Subcutaneous abdominal adipose tissue (tissue), 5 donors: ENCODE measurements around the gene NRG3.

Experiments
- H3K27ac ChIP-seq: one replicate; pipeline ENCODE4 v1.7.0; 2013; ENCODE audit warnings: low read depth, mild to moderate bottlenecking, inconsistent platforms, low read length, moderate library complexity
- H3K27me3 ChIP-seq, 5 donors: one replicate each; pipeline ENCODE4 v1.7.0; 2013; ENCODE audit warnings: low read length in 5 of 5, inconsistent platforms in 1 of 5; ENCODE audit not compliant: control insufficient read depth in 5 of 5, insufficient read depth in 4 of 5
- H3K36me3 ChIP-seq, 5 donors: one replicate each; pipeline ENCODE4 v1.7.0; 2013; ENCODE audit warnings: low read length in 5 of 5; ENCODE audit not compliant: control insufficient read depth in 5 of 5, insufficient read depth in 5 of 5
- H3K4me1 ChIP-seq, 5 donors: one replicate each; pipeline ENCODE4 v1.7.0; 2013; ENCODE audit warnings: low read length in 5 of 5, mild to moderate bottlenecking in 3 of 5, moderate library complexity in 1 of 5; ENCODE audit not compliant: control insufficient read depth in 5 of 5, insufficient read depth in 5 of 5
- H3K4me3 ChIP-seq, 5 donors: one replicate each; pipeline ENCODE4 v1.7.0; 2013; ENCODE audit warnings: low read length in 5 of 5, low read depth in 1 of 5
- H3K9ac ChIP-seq, 5 donors: one replicate each; pipeline ENCODE4 v1.7.0; 2013; ENCODE audit warnings: low read length in 5 of 5, mild to moderate bottlenecking in 4 of 5, moderate library complexity in 3 of 5
- H3K9me3 ChIP-seq, 5 donors: one replicate each; pipeline ENCODE4 v1.7.0; 2013; ENCODE audit warnings: low read length in 5 of 5; ENCODE audit not compliant: control insufficient read depth in 5 of 5
- donor health status: healthy.
- donor health status: healthy.
- donor health status: healthy.
- donor health status: healthy.
- donor health status: healthy.

The NRG3 gene

DNA sequence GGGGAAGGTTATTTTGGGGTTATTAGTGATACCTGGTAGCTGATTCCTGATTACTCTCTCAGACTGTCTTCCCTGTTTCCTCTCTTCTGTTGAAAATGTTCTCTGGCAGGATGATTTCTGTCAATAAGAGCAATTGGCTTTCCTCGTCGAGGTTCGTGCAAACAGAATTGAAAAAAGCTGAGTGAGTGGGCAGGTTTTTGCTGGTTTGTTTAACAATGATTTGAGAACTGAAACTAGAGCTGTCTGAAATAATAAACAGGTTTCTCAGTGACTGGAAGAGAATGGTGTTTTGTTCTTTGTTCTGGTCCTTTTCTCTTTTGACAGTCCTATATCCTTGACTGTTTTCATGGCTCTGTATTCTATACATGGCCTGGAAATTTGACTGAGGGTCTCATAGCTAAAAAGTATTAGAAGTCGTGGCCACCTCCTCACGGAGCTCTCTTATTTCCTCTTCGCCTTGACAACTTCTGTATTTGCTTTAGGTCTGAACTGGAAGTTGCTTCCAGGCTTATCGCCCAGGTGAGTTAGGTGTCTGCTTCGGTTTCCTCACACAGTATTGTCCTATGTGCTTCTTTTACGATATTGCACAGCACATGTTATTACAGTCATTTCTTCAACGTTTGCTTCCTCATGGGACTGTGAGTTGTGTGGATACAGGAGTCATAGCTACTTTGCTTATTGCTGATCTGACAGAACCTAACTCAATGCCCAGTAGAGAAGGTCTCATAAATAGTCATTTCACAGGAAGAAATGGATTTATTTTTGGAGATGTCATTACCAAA, 403.6 kb downstream of the NRG3 start:
- Histone ChIP-seq H3K4me1 (no peaks in the 10 kb centered on the region), H3K9me3 (no peaks in the 10 kb centered on the region), H3K27ac (no peak overlapping the region), H3K36me3 (no peaks in the 10 kb centered on the region), H3K27me3 (no peaks in the 10 kb centered on the region), H3K9ac (no peak overlapping the region), H3K4me3 (no peak overlapping the region)

DNA sequence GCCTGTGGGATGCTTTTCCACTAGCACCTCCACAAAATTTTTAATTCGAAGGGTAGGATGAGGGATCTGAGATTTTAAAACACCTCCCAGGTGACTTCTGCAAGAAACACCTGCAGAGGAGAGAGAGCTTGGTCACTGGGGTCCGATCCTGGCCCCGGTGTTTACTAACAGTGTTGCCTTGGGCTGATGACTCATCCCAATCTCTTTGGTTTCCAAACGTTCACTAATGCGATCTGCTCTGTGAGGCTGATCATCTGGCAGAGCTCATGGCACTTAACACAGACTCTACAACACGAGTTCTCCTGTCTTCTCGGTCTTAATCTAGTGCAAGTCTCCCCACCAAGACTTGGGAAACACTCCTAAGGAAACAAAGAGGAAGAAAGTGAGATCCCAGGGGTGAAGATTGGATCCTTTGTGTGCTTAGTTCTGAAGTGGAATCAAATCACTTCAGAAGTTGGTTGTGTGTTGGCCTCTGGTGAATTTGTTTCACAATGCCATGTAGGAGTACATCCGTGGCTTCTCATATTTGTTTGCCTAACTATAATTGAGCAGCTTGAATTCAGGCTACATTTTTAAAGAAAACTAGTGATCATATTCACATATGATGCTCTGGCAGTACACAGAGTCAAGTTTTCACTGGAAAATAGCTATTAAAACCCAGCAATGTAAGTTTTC, 407.9 kb downstream of the NRG3 start:
- H3K4me1 ChIP-seq: no peaks in the 10 kb centered on the region
- no peak overlapping the region for H3K27ac ChIP-seq
- H3K9ac ChIP-seq: no peak overlapping the region
- H3K36me3 ChIP-seq: no peaks in the 10 kb centered on the region
- no peaks in the 10 kb centered on the region for H3K27me3 ChIP-seq
- no peak overlapping the region for H3K4me3 ChIP-seq
- H3K9me3 ChIP-seq: no peaks in the 10 kb centered on the region

DNA sequence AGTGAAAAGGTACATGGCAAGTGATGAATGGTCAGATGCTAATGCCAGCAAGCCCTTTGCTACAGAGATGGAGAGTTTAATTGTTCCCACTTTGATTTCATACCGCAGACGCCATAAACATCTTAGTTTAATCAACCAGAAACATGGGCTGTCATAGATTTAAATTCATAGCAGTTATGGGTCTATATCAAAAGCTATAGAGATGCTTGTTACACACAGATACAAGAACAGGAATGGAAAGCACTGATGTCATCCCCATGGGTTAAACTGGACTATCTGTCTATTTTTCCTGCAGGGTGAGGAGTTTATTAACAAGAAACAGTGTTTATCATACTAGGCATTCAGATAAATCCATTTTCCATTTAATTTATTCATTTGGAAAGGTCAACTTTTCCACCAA, 409.2 kb downstream of the NRG3 start:
- no peaks in the 10 kb centered on the region for H3K9me3 ChIP-seq
- no peak overlapping the region for H3K4me3 ChIP-seq
- no peak overlapping the region for H3K27ac ChIP-seq
- H3K4me1 ChIP-seq: no peaks in the 10 kb centered on the region
- no peaks in the 10 kb centered on the region for H3K27me3 ChIP-seq
- H3K36me3 ChIP-seq: no peaks in the 10 kb centered on the region
- no peak overlapping the region for H3K9ac ChIP-seq

DNA sequence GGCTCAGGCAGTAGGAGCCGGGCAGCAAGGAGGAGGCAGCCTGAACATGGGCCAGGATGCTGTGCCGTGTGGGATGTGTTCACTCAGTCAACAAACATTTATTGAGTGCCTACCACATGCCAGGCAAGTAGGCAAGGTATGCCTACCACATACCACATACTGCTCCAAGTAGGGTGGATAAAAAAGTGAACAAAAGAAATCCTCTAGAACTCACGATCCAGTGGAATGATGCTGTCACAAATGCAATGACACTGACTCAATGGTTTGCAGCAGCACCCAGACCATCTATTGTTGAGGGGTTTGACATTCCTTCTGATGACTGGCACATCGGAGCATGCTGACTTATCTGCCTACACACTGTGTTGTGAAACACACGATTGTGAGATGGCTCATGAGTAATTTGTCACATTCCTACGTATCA, 413.5 kb downstream of the NRG3 start:
- Histone ChIP-seq H3K36me3 (no peaks in the 10 kb centered on the region), H3K27ac (no peak overlapping the region), H3K9ac (no peak overlapping the region)

DNA sequence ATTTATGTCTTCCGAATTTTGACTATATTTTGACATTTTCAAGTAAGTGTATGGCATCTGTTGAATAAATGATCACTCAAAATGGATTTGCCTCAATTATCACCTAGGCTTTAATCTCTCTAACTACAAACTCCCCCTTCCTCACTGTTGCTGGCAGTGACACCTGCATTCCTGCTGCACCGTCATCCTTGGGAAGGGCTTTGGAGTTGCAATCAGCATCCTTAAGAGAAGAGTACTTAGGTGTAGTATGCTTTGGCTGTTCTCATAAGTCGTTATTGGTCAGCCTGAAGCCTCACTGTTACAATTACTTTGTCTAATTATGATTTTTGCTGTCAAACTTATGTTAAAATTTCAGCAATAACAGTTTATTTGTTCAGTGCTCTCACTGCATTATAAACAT, 415.0 kb downstream of the NRG3 start:
- no peak overlapping the region for H3K4me3 ChIP-seq
- no peaks in the 10 kb centered on the region for H3K36me3 ChIP-seq
- H3K27me3 ChIP-seq: no peaks in the 10 kb centered on the region
- H3K9me3 ChIP-seq: peaks cover 0 to 2% (median 0%) of the 10 kb centered on the region in 5 donors
- H3K27ac ChIP-seq: no peak overlapping the region
- H3K9ac ChIP-seq: no peak overlapping the region
- H3K4me1 ChIP-seq: no peaks in the 10 kb centered on the region

More for the DNA sequence above, 413.5 kb downstream of the NRG3 start:
- Histone ChIP-seq H3K9me3 (peaks cover 0 to 2% (median 0%) of the 10 kb centered on the region in 5 donors), H3K4me1 (no peaks in the 10 kb centered on the region), H3K27me3 (no peaks in the 10 kb centered on the region), H3K4me3 (no peak overlapping the region)

DNA sequence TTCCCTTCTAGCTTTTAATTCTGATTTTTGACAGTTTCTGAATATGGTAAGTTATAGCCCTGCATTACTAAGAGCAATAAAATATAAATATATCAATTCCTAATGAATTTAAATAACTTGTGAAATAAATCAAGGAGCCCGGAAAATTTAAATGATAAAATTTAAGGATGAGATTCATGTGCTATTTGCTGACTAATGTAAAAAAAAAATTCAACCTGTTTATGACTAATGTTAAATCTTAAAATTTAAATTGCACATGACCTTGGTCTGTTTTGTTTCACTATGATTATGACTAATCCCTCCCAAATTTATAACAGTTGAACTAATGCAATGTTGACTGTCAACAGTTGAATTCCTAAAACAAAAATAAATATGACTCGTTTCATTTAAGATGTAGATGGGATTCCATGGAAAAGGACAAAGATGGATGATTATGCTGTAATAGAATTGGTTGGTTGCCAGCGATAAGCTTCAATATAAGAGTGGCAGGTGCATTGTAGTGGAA, 419.9 kb downstream of the NRG3 start:
- Histone ChIP-seq H3K27ac (no peak overlapping the region), H3K4me1 (no peaks in the 10 kb centered on the region), H3K27me3 (no peaks in the 10 kb centered on the region), H3K9me3 (peaks cover 0 to 6% (median 0%) of the 10 kb centered on the region in 5 donors), H3K4me3 (no peak overlapping the region), H3K9ac (no peak overlapping the region), H3K36me3 (no peaks in the 10 kb centered on the region)

GRCh38 chr10:82308641-82309040, 433.6 kb downstream of the NRG3 start:
- Histone ChIP-seq H3K36me3 (no peaks in the 10 kb centered on the region), H3K9ac (no peak overlapping the region), H3K27me3 (no peaks in the 10 kb centered on the region), H3K4me3 (no peak overlapping the region), H3K27ac (no peak overlapping the region), H3K4me1 (no peaks in the 10 kb centered on the region), H3K9me3 (no peaks in the 10 kb centered on the region)

DNA sequence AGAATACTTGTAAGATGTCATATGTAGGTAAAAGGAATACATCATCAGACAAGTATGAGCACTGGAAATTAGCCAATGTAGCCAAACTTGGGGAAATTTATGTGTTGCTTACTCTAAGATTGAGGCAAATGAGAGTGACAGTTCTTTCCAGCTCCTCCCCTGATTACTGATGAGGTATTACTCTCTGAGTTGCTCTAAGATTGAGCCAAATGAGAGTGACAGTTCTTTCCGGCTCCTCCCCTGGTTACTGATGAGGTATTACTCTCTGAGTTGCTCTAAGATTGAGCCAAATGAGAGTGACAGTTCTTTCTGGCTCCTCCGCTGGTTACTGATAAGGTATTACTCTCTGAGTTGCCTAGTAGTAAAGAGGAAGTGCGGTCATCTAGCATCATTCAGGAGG, 435.8 kb downstream of the NRG3 start:
- no peaks in the 10 kb centered on the region for H3K4me1 ChIP-seq
- no peaks in the 10 kb centered on the region for H3K9me3 ChIP-seq
- H3K4me3 ChIP-seq: no peak overlapping the region

GRCh38 chr10:82313401-82313800, 438.4 kb downstream of the NRG3 start:
- Histone ChIP-seq H3K9me3 (no peaks in the 10 kb centered on the region), H3K4me1 (no peaks in the 10 kb centered on the region), H3K9ac (no peak overlapping the region), H3K27ac (no peak overlapping the region), H3K27me3 (no peaks in the 10 kb centered on the region), H3K36me3 (no peaks in the 10 kb centered on the region), H3K4me3 (no peak overlapping the region)

More for the DNA sequence above, 435.8 kb downstream of the NRG3 start:
- no peak overlapping the region for H3K27ac ChIP-seq
- H3K27me3 ChIP-seq: no peaks in the 10 kb centered on the region
- no peak overlapping the region for H3K9ac ChIP-seq
- H3K36me3 ChIP-seq: no peaks in the 10 kb centered on the region

DNA sequence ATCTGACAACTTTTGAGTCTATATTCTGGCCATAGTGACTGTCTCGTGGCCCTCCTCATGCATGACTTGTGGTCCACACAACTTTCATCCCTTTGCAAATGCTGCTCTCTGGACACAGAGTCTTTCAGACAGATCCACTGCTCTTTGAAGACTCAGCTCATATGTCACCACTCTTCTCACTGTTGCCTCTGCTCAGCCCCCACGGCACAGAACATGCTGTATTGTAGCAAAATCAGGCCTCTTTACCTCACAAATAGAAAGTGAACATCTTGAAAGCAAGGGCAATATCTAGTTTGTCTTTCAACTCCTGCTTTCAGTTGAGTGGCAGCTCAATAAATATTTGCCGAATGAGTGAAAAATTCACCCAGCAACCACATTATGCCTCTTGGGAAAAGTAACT, 443.5 kb downstream of the NRG3 start:
- no peaks in the 10 kb centered on the region for H3K27me3 ChIP-seq
- no peaks in the 10 kb centered on the region for H3K4me1 ChIP-seq
- no peak overlapping the region for H3K4me3 ChIP-seq
- no peaks in the 10 kb centered on the region for H3K36me3 ChIP-seq
- no peak overlapping the region for H3K27ac ChIP-seq
- no peaks in the 10 kb centered on the region for H3K9me3 ChIP-seq
- no peak overlapping the region for H3K9ac ChIP-seq
